Adipose tissue (tissue), 3 donors: Measurements from ENCODE around the gene MEN1. TPM values are rescaled to one million over a fixed set of nuclear protein-coding genes. Genes with fewer than 3 reads are reported as not detected.

Source experiments
- H3K27ac ChIP-seq: one replicate; pipeline ENCODE4 v1.5.1; 2013; ENCODE audit warnings: low read depth, low read length
- WGBS, 3 donors: extraction: QIAGEN DNeasy Blood & Tissue Kit; methylation state at CpG; one replicate each; pipeline ENCODE4 v1.1.7; 2013; 5-methylcytosine and 5-hydroxymethylcytosine counted together
- polyA plus RNA-seq, 3 donors: library from polyadenylated mRNA; stranded (reverse); fragments of 200-250 nt; gene quantifications; one replicate each; pipeline ENCODE4 v1.2.3, GENCODE V29; 2013
- donor health status: healthy with polysubstance abuse.
- donor health status: Bipolar disorder and iron deficiency.
- donor health status: healthy.

MEN1 gene
- polyA plus RNA-seq, 3 donors, result 13.9 to 15.7 (median 14.6) TPM

GRCh38 chr11:64774144-64774543 lies 36.2 kb downstream of the MEN1 start:
- WGBS, 3 donors, result 39 to 84% (median 80%) methylated on average over 5 of the region's 5 CpGs
- no peak overlapping the region for H3K27ac ChIP-seq

- H3K27ac ChIP-seq, result peak overlapping the region; percentile 56
- WGBS, 3 donors, result 50 to 68% (median 55%) methylated on average over 3 of the region's 3 CpGs
Measured at GRCh38 chr11:64772303-64773018, 37.9 kb downstream of the MEN1 start.

- WGBS, 3 donors, result 69 to 74% (median 72%) methylated on average over 2 of the region's 2 CpGs
- no peak overlapping the region for H3K27ac ChIP-seq
Measured at GRCh38 chr11:64771861-64772260, 38.5 kb downstream of the MEN1 start.

- WGBS, 3 donors, result 91 to 95% (median 93%) methylated on average over 12 of the region's 12 CpGs
- H3K27ac ChIP-seq, result no peak overlapping the region
Measured at GRCh38 chr11:64770120-64770519, 40.2 kb downstream of the MEN1 start.

GRCh38 chr11:64769283-64769682 lies 41.1 kb downstream of the MEN1 start:
- H3K27ac ChIP-seq, result no peak overlapping the region
- 86 to 94% (median 90%) methylated on average over 6 of the region's 6 CpGs for WGBS, 3 donors

- H3K27ac ChIP-seq, result no peak overlapping the region
Measured at GRCh38 chr11:64768300-64768694, 42.1 kb downstream of the MEN1 start.

GRCh38 chr11:64767344-64768299 lies 42.7 kb downstream of the MEN1 start:
- WGBS, 3 donors, result 48 to 49% (median 49%) methylated on average over 19 of the region's 19 CpGs
- H3K27ac ChIP-seq, result no peak overlapping the region

More at GRCh38 chr11:64768300-64768694, 42.1 kb downstream of the MEN1 start:
- WGBS, 3 donors, result 85 to 90% (median 89%) methylated on average over 6 of the region's 6 CpGs

- 95 to 97% (median 96%) methylated on average over 11 of the region's 11 CpGs for WGBS, 3 donors
- H3K27ac ChIP-seq, result no peak overlapping the region
Measured at GRCh38 chr11:64766881-64767280, 43.5 kb downstream of the MEN1 start.

- no peak overlapping the region for H3K27ac ChIP-seq
Measured at GRCh38 chr11:64765851-64766665, 44.3 kb downstream of the MEN1 start.

GRCh38 chr11:64765291-64765850 lies 45.0 kb downstream of the MEN1 start:
- 89 to 91% (median 89%) methylated on average over 30 of the region's 30 CpGs for WGBS, 3 donors
- H3K27ac ChIP-seq, result no peak overlapping the region

More at GRCh38 chr11:64765851-64766665, 44.3 kb downstream of the MEN1 start:
- 85 to 90% (median 89%) methylated on average over 31 to 42 of the region's 42 CpGs for WGBS, 3 donors

GRCh38 chr11:64764753-64765152 lies 45.6 kb downstream of the MEN1 start:
- 84 to 87% (median 85%) methylated on average over 8 of the region's 8 CpGs for WGBS, 3 donors
- H3K27ac ChIP-seq, result no peak overlapping the region

- H3K27ac ChIP-seq, result no peak overlapping the region
- 59 to 76% (median 64%) methylated on average over 11 of the region's 11 CpGs for WGBS, 3 donors
Measured at GRCh38 chr11:64764040-64764611, 46.2 kb downstream of the MEN1 start.

- H3K27ac ChIP-seq, result no peak overlapping the region
- WGBS, 3 donors, result 64 to 75% (median 71%) methylated on average over 6 of the region's 6 CpGs
Measured at GRCh38 chr11:64763526-64764039, 46.8 kb downstream of the MEN1 start.

- H3K27ac ChIP-seq, result no peak overlapping the region
- 53 to 60% (median 53%) methylated on average over 13 of the region's 13 CpGs for WGBS, 3 donors
Measured at GRCh38 chr11:64762674-64763525, 47.5 kb downstream of the MEN1 start.

GRCh38 chr11:64762277-64762673 lies 48.1 kb downstream of the MEN1 start:
- H3K27ac ChIP-seq, result no peak overlapping the region
- 71 to 77% (median 74%) methylated on average over 5 of the region's 5 CpGs for WGBS, 3 donors

GRCh38 chr11:64760759-64761420 lies 49.5 kb downstream of the MEN1 start:
- H3K27ac ChIP-seq, result no peak overlapping the region
- WGBS, 3 donors, result 58 to 73% (median 69%) methylated on average over 7 of the region's 7 CpGs
